AG10803 (cell line): ENCODE results near the gene TEX53.
A peak's percentile ranks its signal among the peaks of the same experiment; 100 is the strongest.

ENCODE experiments used
- DNase-seq: peaks from one replicate; pipeline ENCODE4 v3.0.0; 2010; ENCODE audit warnings: low read depth
- H3K4me3 ChIP-seq: 2 replicates; pipeline ENCODE4 v1.5.1; 2011; ENCODE audit warnings: mild to moderate bottlenecking, low read length, control low read depth
- CTCF ChIP-seq: conservative IDR thresholded peaks from 2 replicates; pipeline ENCODE4 v1.5.1; 2011; ENCODE audit warnings: mild to moderate bottlenecking, low read length, control low read depth, inconsistent platforms

The TEX53 gene

GRCh38 chr9:114657705-114658104, at the start of gene TEX53:
Gene TEX53 (minus strand): TSS chr9:114657805. CDS start chr9:114657774, 31 bp downstream.
- H3K4me3 ChIP-seq: no peak within 1 kb of the TSS
- no peak for DNase-seq
- no peak for TF ChIP-seq CTCF

- H3K4me3 ChIP-seq: no peak overlapping the region
- no peak for TF ChIP-seq CTCF
- DNase-seq: no peak
Observed at GRCh38 chr9:114706711-114707110, 49.1 kb upstream of the TEX53 start.

GRCh38 chr9:114701988-114702387, 44.4 kb upstream of the TEX53 start:
- TF ChIP-seq CTCF: no peak
- H3K4me3 ChIP-seq: no peak overlapping the region
- DNase-seq: no peak

- no peak for DNase-seq
- no peak for TF ChIP-seq CTCF
- no peak overlapping the region for H3K4me3 ChIP-seq
Observed at GRCh38 chr9:114697951-114698351, 40.3 kb upstream of the TEX53 start.

- H3K4me3 ChIP-seq: no peak overlapping the region
- DNase-seq: no peak
- no peak for TF ChIP-seq CTCF
Observed at GRCh38 chr9:114696814-114697544, 39.4 kb upstream of the TEX53 start.

- no peak overlapping the region for H3K4me3 ChIP-seq
- no peak for TF ChIP-seq CTCF
- no peak for DNase-seq
Observed at GRCh38 chr9:114695948-114696347, 38.3 kb upstream of the TEX53 start.

GRCh38 chr9:114694719-114695269, 37.2 kb upstream of the TEX53 start:
- peak; percentile 35 for DNase-seq
- no peak for TF ChIP-seq CTCF
- H3K4me3 ChIP-seq: no peak overlapping the region
